Motor neuron (in vitro differentiated cells): ENCODE measurements around the gene GLIS1. TPM values are rescaled to one million over a fixed set of nuclear protein-coding genes. Genes with fewer than 3 reads are reported as not detected.

Experiments used
- ATAC-seq, 8 experiments: fragments of 200-7000 bp; cut with Tn5 transposase; replicated peaks in 6 of 8; 2 replicates each; pipeline ENCODE4 v1.8.0; 2021; ENCODE audit warnings: mild to moderate bottlenecking in 8 of 8, moderate library complexity in 8 of 8
- H3K27ac ChIP-seq, 2 donors: fragments of 250-450 bp; sonication (Bioruptor Pico); 2 replicates each; pipeline ENCODE4 v1.9.0; 2021; ENCODE audit warnings: antibody characterized with exemption in 2 of 2, mild to moderate bottlenecking in 2 of 2, moderate library complexity in 1 of 2
- H3K4me1 ChIP-seq, 2 donors: fragments of 250-450 bp; sonication (Bioruptor Pico); replicated peaks in 1 of 2; 2 replicates each; pipeline ENCODE4 v1.6.1; 2021; ENCODE audit warnings: antibody characterized with exemption in 2 of 2, mild to moderate bottlenecking in 2 of 2, moderate library complexity in 1 of 2
- H3K4me3 ChIP-seq, 5 donors: fragments of 250-450 bp; sonication (Bioruptor Pico); 2 replicates each; pipeline ENCODE4 v1.9.0; 2021; ENCODE audit warnings: antibody characterized with exemption in 5 of 5, mild to moderate bottlenecking in 5 of 5, moderate library complexity in 4 of 5
- WGBS, 10 experiments: fragments of 450-650 bp; shearing (Covaris generic); methylation state at CpG; one replicate each; pipeline ENCODE4 v1.0.0; 2022; 5-methylcytosine and 5-hydroxymethylcytosine counted together
- in situ Hi-C, 9 experiments: fragments of 400-800 bp; cut with MboI; loops; one replicate each; pipeline ENCODE4 v1.15.0; 2021; ENCODE audit warnings: low sequenced_read_pairs in 9 of 9, low pct_unique_long_range_greater_than_20kb in 2 of 9; ENCODE audit not compliant: unreplicated experiment in 9 of 9
- total RNA-seq, 8 experiments: library from RNA; unstranded; fragments of 300-600 nt; gene quantifications; 2 replicates each; pipeline versions ENCODE4 v1.2.3 to v1.2.4, GENCODE V29; 2022

Gene GLIS1
- total RNA-seq, 8 experiments from 2014 or later = 0.14 to 4.7 (median 0.33) TPM

DNA sequence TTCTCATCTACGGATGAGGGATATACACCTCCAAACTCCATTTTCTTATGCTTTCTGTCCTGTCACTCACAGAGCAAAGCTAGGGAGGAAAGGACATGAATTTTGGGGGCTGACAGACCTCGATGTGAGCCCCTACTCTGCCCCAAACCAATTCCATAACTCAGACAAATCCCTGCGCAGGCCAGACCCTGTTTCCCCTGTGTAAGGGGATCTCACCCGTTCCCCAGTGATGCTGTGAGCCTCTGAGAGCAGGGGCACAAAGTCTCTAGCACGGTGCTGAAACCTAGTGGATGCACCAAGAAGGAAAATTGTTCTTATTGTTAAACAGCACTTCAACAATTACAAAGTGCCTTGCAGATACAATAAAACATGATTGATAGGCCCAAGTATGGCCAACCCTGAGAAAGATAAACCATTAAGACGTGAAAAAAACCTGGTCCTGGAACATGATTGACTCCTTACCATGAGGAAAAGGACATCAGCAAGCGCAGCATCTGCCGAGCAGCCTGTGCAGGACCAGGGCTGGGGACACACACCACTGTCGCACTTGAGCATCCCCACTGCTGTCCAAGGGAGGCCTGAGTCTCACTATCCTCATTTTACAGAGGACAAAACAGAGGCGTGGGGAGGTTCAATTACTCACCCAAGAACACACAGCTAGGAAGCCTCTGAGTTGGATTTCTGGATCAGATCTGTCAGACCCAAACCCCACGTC is 137.8 kb downstream of the GLIS1 start:
- Histone ChIP-seq H3K4me1 (peaks cover 0 to 4% of the 10 kb centered on the region in 2 donors), H3K4me3 (no peak overlapping the region), H3K27ac (no peak overlapping the region)
- peak in 1 of 8 experiments; percentile 29 for ATAC-seq
- in situ Hi-C loops = no loop called here
- WGBS, 10 experiments = 67 to 100% (median 74%) methylated on average over 1 to 11 of the region's 11 CpGs

DNA sequence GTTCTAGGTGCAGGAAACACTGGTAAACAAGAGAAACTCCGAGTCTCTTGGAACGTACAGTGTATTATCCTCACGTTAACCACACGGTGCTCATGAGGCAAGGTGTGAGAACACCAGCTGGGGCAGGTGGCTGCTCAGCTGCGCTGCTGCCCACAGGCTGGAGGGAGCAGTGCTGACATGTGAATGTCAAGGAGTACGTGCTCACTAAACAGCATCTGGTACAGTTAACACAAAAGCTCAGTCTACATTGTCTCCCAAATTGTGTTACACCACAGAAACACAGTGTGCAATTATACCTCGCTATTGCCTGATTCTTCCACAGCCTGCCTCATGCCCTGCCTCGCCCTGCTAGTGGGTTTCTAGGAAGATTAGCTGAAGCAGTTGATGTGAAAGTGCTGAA is 138.4 kb downstream of the GLIS1 start:
- no peak overlapping the region for H3K27ac ChIP-seq
- H3K4me1 ChIP-seq = peaks cover 0 to 4% of the 10 kb centered on the region in 2 donors
- H3K4me3 ChIP-seq = no peak overlapping the region
- 17 to 93% (median 68%) methylated on average over 3 to 8 of the region's 8 CpGs; no CpG with 5 or more reads in 3 of the 10 experiments for WGBS, 10 experiments
- in situ Hi-C loops = no loop called here
- no peak for ATAC-seq

GRCh38 chr1:53600001-53600400 is 139.0 kb downstream of the GLIS1 start:
- H3K4me3 ChIP-seq = no peak overlapping the region
- in situ Hi-C loops = no loop called here
- WGBS, 10 experiments = 0 to 30% methylated on average over 1 to 2 of the region's 5 CpGs; no CpG with 5 or more reads in 8 of the 10 experiments
- H3K27ac ChIP-seq = no peak overlapping the region
- no peak for ATAC-seq
- peaks cover 0 to 4% of the 10 kb centered on the region in 2 donors for H3K4me1 ChIP-seq

DNA sequence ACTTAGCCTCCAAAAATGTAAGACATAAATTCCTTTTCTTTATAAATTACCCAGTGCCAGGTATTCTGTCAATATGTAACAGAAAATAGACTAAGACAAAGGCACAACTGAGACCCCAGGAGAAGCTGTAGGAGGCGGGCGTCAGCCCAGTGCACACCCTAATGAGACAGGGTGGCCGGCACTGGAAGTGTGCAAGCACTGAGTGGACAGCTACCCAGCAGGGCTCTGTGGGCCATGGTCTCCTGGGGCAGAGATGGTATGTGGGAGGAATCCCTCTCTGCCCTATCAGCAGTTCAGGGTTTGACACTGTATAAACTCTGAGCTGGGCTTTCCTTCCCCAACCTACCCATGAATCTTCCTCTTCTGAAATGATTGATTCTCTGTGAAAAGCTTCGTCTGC is 139.5 kb downstream of the GLIS1 start:
- Histone ChIP-seq H3K4me1 (peaks cover 0 to 4% of the 10 kb centered on the region in 2 donors), H3K4me3 (no peak overlapping the region), H3K27ac (no peak overlapping the region)
- 93 to 100% (median 96%) methylated on average over 1 to 4 of the region's 4 CpGs; no CpG with 5 or more reads in 4 of the 10 experiments for WGBS, 10 experiments
- in situ Hi-C loops = no loop called here
- ATAC-seq = peak in 2 of 8 experiments; percentile 17 to 78

DNA sequence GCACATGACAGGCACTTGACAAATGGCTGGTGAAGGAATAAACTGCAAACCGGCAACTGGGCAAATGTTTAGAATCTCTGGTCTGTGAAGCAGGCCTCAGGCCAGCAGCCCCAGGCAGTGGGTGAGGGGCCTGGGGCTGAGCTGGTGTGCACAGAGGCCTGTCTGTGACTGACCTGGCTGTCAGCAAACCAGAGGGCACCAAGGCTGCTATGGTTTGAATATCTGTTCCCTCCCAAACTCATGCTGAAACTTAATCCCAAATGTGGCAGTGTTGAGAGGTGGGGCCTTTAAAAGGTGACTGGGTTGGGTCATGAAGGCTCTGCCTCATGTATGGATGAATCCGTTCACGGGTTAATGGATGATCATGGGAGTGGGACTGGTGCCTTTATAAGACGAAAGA is 140.0 kb downstream of the GLIS1 start:
- Histone ChIP-seq H3K27ac (no peak overlapping the region), H3K4me1 (peaks cover under 1 to 4% of the 10 kb centered on the region in 2 donors), H3K4me3 (no peak overlapping the region)
- peak in 1 of 8 experiments; percentile 46 for ATAC-seq
- in situ Hi-C loops = no loop called here
- WGBS, 10 experiments = 49 to 100% (median 76%) methylated on average over 1 to 4 of the region's 4 CpGs; no CpG with 5 or more reads in 4 of the 10 experiments

DNA sequence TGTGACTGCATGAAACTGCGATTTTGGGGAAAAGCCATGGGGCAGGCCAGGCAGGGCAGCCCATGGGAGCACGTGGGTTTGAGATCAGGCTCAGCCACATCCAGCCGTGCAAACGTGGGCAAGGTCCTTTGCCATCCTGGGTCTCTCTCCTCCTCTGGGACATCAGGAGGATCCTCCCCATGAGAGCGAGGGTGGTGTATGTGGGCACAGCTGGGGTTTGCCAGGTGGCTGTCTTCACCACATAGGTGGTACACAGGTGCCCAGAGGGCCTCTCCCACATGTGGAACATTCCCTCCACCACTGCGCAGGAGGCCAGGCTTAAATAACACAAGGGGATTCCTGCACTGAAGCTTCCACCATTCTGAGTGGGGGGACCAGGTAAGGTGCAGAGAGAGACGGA is 143.1 kb downstream of the GLIS1 start:
- ATAC-seq = no peak
- in situ Hi-C loops = no loop called here
- WGBS, 10 experiments = 68 to 100% (median 85%) methylated on average over 1 to 6 of the region's 7 CpGs; no CpG with 5 or more reads in 1 of the 10 experiments
- no peak overlapping the region for H3K27ac ChIP-seq
- H3K4me1 ChIP-seq = peaks cover 14 to 18% of the 10 kb centered on the region in 2 donors
- no peak overlapping the region for H3K4me3 ChIP-seq

- H3K27ac ChIP-seq = no peak overlapping the region
- peaks cover 20 to 24% of the 10 kb centered on the region in 2 donors for H3K4me1 ChIP-seq
- H3K4me3 ChIP-seq = no peak overlapping the region
- WGBS, 10 experiments = 80 to 100% (median 89%) methylated on average over 1 to 5 of the region's 31 CpGs; no CpG with 5 or more reads in 5 of the 10 experiments
- in situ Hi-C loops = no loop called here
- no peak for ATAC-seq
Measured at GRCh38 chr1:53594391-53595180, 144.4 kb downstream of the GLIS1 start.

- in situ Hi-C loops = no loop called here
Measured at GRCh38 chr1:53593758-53594380, 145.1 kb downstream of the GLIS1 start.

DNA sequence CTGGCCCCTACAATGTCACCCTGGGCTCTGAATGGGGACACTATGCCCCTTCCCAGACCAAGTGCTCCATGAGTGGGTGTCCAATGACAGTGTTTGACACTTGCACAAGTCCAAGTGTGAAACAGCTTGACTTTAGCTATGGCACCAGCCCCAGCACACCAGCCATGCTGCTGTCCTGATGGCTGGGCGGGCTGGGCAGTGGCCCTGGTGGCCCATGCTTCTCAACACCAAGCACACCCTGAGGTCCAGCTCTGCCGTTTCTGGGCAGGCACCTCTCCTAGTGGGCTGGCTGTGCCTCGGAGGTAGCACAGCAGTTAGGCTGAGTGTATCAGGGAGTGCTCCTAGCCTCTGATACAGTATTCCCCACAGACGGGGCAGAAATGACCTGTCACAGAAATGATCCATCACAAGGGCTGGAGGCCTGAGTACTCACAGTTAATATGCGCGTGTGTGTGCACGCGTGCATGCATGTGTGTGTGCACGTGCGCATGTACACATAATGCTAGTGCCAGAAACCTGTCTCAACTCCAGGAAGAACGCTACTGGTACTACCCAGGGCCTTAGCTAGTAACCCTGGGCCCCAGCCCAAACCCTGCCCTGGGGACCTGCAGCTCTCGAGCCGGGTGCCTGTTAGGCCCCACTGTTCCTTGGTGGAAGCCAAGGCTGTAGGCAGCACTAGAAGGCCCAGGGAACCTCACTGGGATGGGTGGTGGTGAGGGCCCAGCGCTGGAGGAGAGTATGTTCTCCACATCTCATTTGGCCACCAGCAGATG is 145.8 kb downstream of the GLIS1 start:
- Histone ChIP-seq H3K4me3 (no peak overlapping the region), H3K4me1 (peaks cover 20 to 24% of the 10 kb centered on the region in 2 donors), H3K27ac (peak overlapping the region in 1 of 2 donors; percentile 13)
- WGBS, 10 experiments = 60 to 92% (median 83%) methylated on average over 1 to 14 of the region's 14 CpGs; no CpG with 5 or more reads in 6 of the 10 experiments
- in situ Hi-C loops = no loop called here
- peak in 6 of 8 experiments; percentile 12 to 86 (median 74) for ATAC-seq

More at GRCh38 chr1:53593758-53594380, 145.1 kb downstream of the GLIS1 start:
- H3K4me1 ChIP-seq = peaks cover 20 to 24% of the 10 kb centered on the region in 2 donors
- H3K27ac ChIP-seq = no peak overlapping the region
- peak in 6 of 8 experiments; percentile 47 to 65 (median 64) for ATAC-seq
- H3K4me3 ChIP-seq = no peak overlapping the region
- WGBS, 10 experiments = 63 to 100% (median 85%) methylated on average over 2 to 19 of the region's 27 CpGs; no CpG with 5 or more reads in 6 of the 10 experiments

DNA sequence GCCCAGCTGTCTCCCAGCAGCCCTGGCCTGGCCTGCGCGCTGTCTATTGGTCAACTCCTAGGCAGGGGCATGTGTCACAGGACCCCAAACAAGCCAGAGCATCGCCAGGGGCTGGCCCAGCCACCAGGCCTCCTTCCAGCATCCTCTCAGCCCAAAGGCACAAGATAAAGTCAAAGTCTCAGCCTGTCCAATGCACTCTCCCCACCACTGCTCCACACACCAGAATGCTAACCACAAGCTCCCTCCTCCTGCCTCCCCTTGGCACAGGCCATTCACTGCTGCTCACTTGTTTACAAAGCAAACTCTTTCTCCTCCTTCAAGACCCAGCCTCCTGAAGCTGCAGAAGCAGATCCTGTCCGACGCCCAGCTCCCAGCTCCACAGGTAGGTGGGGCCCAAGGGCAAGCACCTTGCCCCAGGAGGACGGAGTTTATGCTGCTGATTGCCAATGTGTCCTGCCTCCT is 146.4 kb downstream of the GLIS1 start:
- peak in 5 of 8 experiments; percentile 17 to 74 (median 41) for ATAC-seq
- Histone ChIP-seq H3K4me3 (no peak overlapping the region), H3K4me1 (peaks cover 20 to 24% of the 10 kb centered on the region in 2 donors), H3K27ac (no peak overlapping the region)
- WGBS, 10 experiments = 63 to 85% (median 75%) methylated on average over 3 to 5 of the region's 6 CpGs; no CpG with 5 or more reads in 6 of the 10 experiments
- in situ Hi-C loops = no loop called here

- 90 to 100% methylated on average over 4 of the region's 4 CpGs; no CpG with 5 or more reads in 8 of the 10 experiments for WGBS, 10 experiments
- in situ Hi-C loops = no loop called here
- H3K4me1 ChIP-seq = peaks cover 20 to 24% of the 10 kb centered on the region in 2 donors
- H3K4me3 ChIP-seq = no peak overlapping the region
- H3K27ac ChIP-seq = no peak overlapping the region
- no peak for ATAC-seq
Measured at GRCh38 chr1:53591924-53592323, 147.0 kb downstream of the GLIS1 start.
